RCC 7860 (cell line): ENCODE results near the gene LSP1.

ENCODE experiments used
- DNase-seq: peaks from one replicate; pipeline ENCODE4 v3.0.0-alpha.2; 2015; ENCODE audit warnings: low spot score
- FAIRE-seq: peaks from 2 replicates; lab custom pipeline; 2012; peaks lifted over from hg19 to GRCh38; lab: Jason Lieb, UNC

Gene LSP1

GRCh38 chr11:1913271-1914060 lies 60.6 kb downstream of the LSP1 start:
- FAIRE-seq (no peak), DNase-seq (no peak)

- DNase-seq (no peak), FAIRE-seq (no peak)
Measured at GRCh38 chr11:1915795-1916131, 62.9 kb downstream of the LSP1 start.

GRCh38 chr11:1916132-1916985 lies 63.5 kb downstream of the LSP1 start:
- FAIRE-seq, result no peak
- no peak for DNase-seq

- no peak for DNase-seq
- no peak for FAIRE-seq
Measured at GRCh38 chr11:1916986-1917522, 64.2 kb downstream of the LSP1 start.

GRCh38 chr11:1917523-1918435 lies 64.9 kb downstream of the LSP1 start:
- FAIRE-seq, result no peak
- no peak for DNase-seq

- FAIRE-seq, result no peak
- DNase-seq, result peak; percentile 8
Measured at GRCh38 chr11:1918436-1919315, 65.8 kb downstream of the LSP1 start.

- FAIRE-seq, result no peak
- DNase-seq, result no peak
Measured at GRCh38 chr11:1919391-1920127, 66.7 kb downstream of the LSP1 start, which contains the start of gene TNNT3. Gene TNNT3 (plus strand): TSS chr11:1919703. CDS start chr11:1922875, 3,172 bp downstream.

- no peak for FAIRE-seq
- no peak for DNase-seq
Measured at GRCh38 chr11:1920128-1920908, 67.4 kb downstream of the LSP1 start.

GRCh38 chr11:1920909-1921573 lies 68.2 kb downstream of the LSP1 start:
- FAIRE-seq (no peak), DNase-seq (no peak)

GRCh38 chr11:1921574-1922141 lies 68.8 kb downstream of the LSP1 start:
- DNase-seq (no peak), FAIRE-seq (no peak)

- FAIRE-seq, result no peak
- DNase-seq, result no peak
Measured at GRCh38 chr11:1922481-1923081, 69.7 kb downstream of the LSP1 start.

GRCh38 chr11:1923201-1923956 lies 70.5 kb downstream of the LSP1 start:
- DNase-seq (no peak), FAIRE-seq (no peak)

GRCh38 chr11:1924181-1924580 lies 71.3 kb downstream of the LSP1 start:
- no peak for DNase-seq
- no peak for FAIRE-seq

- FAIRE-seq (no peak), DNase-seq (no peak)
Measured at GRCh38 chr11:1924646-1925372, 71.9 kb downstream of the LSP1 start.

GRCh38 chr11:1925373-1926155 lies 72.7 kb downstream of the LSP1 start:
- no peak for DNase-seq
- FAIRE-seq, result no peak
